Adipose tissue (tissue), 3 donors: ENCODE results near the gene EXOSC5. TPM values are rescaled to one million over a fixed set of nuclear protein-coding genes. Genes with fewer than 3 reads are reported as not detected.

Source experiments
- H3K27ac ChIP-seq: one replicate; pipeline ENCODE4 v1.5.1; 2013; ENCODE audit warnings: low read depth, low read length
- WGBS, 3 donors: extraction: QIAGEN DNeasy Blood & Tissue Kit; methylation state at CpG; one replicate each; pipeline ENCODE4 v1.1.7; 2013; 5-methylcytosine and 5-hydroxymethylcytosine counted together
- polyA plus RNA-seq, 3 donors: library from polyadenylated mRNA; stranded (reverse); fragments of 200-250 nt; gene quantifications; one replicate each; pipeline ENCODE4 v1.2.3, GENCODE V29; 2013
- donor health status: healthy with polysubstance abuse.
- donor health status: Bipolar disorder and iron deficiency.
- donor health status: healthy.

EXOSC5 gene
- polyA plus RNA-seq, 3 donors, result 18.4 to 40.2 (median 33.1) TPM

GRCh38 chr19:41427647-41428480 lies 30.7 kb upstream of the EXOSC5 start:
- H3K27ac ChIP-seq, result no peak overlapping the region
- WGBS, 3 donors, result 7 to 20% (median 7%) methylated on average over 19 to 23 of the region's 23 CpGs

GRCh38 chr19:41426952-41427646 lies 29.9 kb upstream of the EXOSC5 start, which contains the start of gene B3GNT8:
B3GNT8 (minus strand) TSS chr19:41427374; CDS start chr19:41426778, 596 bp downstream.
- 13 to 23% (median 14%) methylated on average over 16 to 19 of the region's 19 CpGs for WGBS, 3 donors
- H3K27ac ChIP-seq, result no peak within 1 kb of the TSS

- H3K27ac ChIP-seq, result no peak overlapping the region
- WGBS, 3 donors, result 73 to 86% (median 78%) methylated on average over 35 to 36 of the region's 36 CpGs
Observed at GRCh38 chr19:41426116-41426841, 29.1 kb upstream of the EXOSC5 start.

GRCh38 chr19:41425174-41426115 lies 28.3 kb upstream of the EXOSC5 start:
- 86 to 90% (median 89%) methylated on average over 27 to 28 of the region's 28 CpGs for WGBS, 3 donors
- H3K27ac ChIP-seq, result no peak overlapping the region

GRCh38 chr19:41424335-41425173 lies 27.4 kb upstream of the EXOSC5 start:
- no peak overlapping the region for H3K27ac ChIP-seq
- 75 to 87% (median 76%) methylated on average over 21 of the region's 21 CpGs for WGBS, 3 donors

- no peak overlapping the region for H3K27ac ChIP-seq
- 92 to 96% (median 96%) methylated on average over 12 of the region's 12 CpGs for WGBS, 3 donors
Observed at GRCh38 chr19:41422955-41423354, 25.8 kb upstream of the EXOSC5 start.

- H3K27ac ChIP-seq, result no peak overlapping the region
- WGBS, 3 donors, result 81 to 87% (median 84%) methylated on average over 16 to 18 of the region's 18 CpGs
Observed at GRCh38 chr19:41422456-41422855, 25.3 kb upstream of the EXOSC5 start.

GRCh38 chr19:41421973-41422372 lies 24.8 kb upstream of the EXOSC5 start:
- H3K27ac ChIP-seq, result no peak overlapping the region

GRCh38 chr19:41421314-41421713 lies 24.2 kb upstream of the EXOSC5 start:
- no peak overlapping the region for H3K27ac ChIP-seq
- 73 to 92% (median 91%) methylated on average over 6 of the region's 6 CpGs for WGBS, 3 donors

More at GRCh38 chr19:41421973-41422372, 24.8 kb upstream of the EXOSC5 start:
- WGBS, 3 donors, result 92 to 95% (median 93%) methylated on average over 19 to 20 of the region's 20 CpGs

- H3K27ac ChIP-seq, result no peak overlapping the region
- WGBS, 3 donors, result 45 to 85% (median 48%) methylated on average over 8 of the region's 8 CpGs
Observed at GRCh38 chr19:41420101-41420880, 23.1 kb upstream of the EXOSC5 start.

GRCh38 chr19:41416194-41416674 lies 19.1 kb upstream of the EXOSC5 start:
- 72 to 92% (median 81%) methylated on average over 12 of the region's 12 CpGs for WGBS, 3 donors
- no peak overlapping the region for H3K27ac ChIP-seq

- no peak overlapping the region for H3K27ac ChIP-seq
- 79 to 90% (median 87%) methylated on average over 9 of the region's 9 CpGs for WGBS, 3 donors
Observed at GRCh38 chr19:41415154-41415571, 18.0 kb upstream of the EXOSC5 start.

- 87 to 89% (median 88%) methylated on average over 9 of the region's 9 CpGs for WGBS, 3 donors
- no peak overlapping the region for H3K27ac ChIP-seq
Observed at GRCh38 chr19:41414461-41414860, 17.3 kb upstream of the EXOSC5 start.

- H3K27ac ChIP-seq, result no peak overlapping the region
- WGBS, 3 donors, result 92 to 94% (median 93%) methylated on average over 10 of the region's 10 CpGs
Observed at GRCh38 chr19:41413947-41414346, 16.8 kb upstream of the EXOSC5 start.

- WGBS, 3 donors, result 94 to 95% (median 95%) methylated on average over 5 of the region's 5 CpGs
- H3K27ac ChIP-seq, result no peak overlapping the region
Observed at GRCh38 chr19:41412953-41413352, 15.8 kb upstream of the EXOSC5 start.

GRCh38 chr19:41411968-41412265 lies 14.8 kb upstream of the EXOSC5 start:
- WGBS, 3 donors, result 51 to 83% (median 73%) methylated on average over 11 of the region's 11 CpGs
- H3K27ac ChIP-seq, result no peak overlapping the region
